ENCODE results near the gene SCUBE1. TPM values are rescaled to one million over a fixed set of nuclear protein-coding genes. Genes with fewer than 3 reads are reported as not detected.

The SCUBE1 gene
- total and polyA plus RNA-seq, 2 experiments from 2014 or later = 0.81 to 3.2 TPM

- TF ChIP-seq, protein P1, sequence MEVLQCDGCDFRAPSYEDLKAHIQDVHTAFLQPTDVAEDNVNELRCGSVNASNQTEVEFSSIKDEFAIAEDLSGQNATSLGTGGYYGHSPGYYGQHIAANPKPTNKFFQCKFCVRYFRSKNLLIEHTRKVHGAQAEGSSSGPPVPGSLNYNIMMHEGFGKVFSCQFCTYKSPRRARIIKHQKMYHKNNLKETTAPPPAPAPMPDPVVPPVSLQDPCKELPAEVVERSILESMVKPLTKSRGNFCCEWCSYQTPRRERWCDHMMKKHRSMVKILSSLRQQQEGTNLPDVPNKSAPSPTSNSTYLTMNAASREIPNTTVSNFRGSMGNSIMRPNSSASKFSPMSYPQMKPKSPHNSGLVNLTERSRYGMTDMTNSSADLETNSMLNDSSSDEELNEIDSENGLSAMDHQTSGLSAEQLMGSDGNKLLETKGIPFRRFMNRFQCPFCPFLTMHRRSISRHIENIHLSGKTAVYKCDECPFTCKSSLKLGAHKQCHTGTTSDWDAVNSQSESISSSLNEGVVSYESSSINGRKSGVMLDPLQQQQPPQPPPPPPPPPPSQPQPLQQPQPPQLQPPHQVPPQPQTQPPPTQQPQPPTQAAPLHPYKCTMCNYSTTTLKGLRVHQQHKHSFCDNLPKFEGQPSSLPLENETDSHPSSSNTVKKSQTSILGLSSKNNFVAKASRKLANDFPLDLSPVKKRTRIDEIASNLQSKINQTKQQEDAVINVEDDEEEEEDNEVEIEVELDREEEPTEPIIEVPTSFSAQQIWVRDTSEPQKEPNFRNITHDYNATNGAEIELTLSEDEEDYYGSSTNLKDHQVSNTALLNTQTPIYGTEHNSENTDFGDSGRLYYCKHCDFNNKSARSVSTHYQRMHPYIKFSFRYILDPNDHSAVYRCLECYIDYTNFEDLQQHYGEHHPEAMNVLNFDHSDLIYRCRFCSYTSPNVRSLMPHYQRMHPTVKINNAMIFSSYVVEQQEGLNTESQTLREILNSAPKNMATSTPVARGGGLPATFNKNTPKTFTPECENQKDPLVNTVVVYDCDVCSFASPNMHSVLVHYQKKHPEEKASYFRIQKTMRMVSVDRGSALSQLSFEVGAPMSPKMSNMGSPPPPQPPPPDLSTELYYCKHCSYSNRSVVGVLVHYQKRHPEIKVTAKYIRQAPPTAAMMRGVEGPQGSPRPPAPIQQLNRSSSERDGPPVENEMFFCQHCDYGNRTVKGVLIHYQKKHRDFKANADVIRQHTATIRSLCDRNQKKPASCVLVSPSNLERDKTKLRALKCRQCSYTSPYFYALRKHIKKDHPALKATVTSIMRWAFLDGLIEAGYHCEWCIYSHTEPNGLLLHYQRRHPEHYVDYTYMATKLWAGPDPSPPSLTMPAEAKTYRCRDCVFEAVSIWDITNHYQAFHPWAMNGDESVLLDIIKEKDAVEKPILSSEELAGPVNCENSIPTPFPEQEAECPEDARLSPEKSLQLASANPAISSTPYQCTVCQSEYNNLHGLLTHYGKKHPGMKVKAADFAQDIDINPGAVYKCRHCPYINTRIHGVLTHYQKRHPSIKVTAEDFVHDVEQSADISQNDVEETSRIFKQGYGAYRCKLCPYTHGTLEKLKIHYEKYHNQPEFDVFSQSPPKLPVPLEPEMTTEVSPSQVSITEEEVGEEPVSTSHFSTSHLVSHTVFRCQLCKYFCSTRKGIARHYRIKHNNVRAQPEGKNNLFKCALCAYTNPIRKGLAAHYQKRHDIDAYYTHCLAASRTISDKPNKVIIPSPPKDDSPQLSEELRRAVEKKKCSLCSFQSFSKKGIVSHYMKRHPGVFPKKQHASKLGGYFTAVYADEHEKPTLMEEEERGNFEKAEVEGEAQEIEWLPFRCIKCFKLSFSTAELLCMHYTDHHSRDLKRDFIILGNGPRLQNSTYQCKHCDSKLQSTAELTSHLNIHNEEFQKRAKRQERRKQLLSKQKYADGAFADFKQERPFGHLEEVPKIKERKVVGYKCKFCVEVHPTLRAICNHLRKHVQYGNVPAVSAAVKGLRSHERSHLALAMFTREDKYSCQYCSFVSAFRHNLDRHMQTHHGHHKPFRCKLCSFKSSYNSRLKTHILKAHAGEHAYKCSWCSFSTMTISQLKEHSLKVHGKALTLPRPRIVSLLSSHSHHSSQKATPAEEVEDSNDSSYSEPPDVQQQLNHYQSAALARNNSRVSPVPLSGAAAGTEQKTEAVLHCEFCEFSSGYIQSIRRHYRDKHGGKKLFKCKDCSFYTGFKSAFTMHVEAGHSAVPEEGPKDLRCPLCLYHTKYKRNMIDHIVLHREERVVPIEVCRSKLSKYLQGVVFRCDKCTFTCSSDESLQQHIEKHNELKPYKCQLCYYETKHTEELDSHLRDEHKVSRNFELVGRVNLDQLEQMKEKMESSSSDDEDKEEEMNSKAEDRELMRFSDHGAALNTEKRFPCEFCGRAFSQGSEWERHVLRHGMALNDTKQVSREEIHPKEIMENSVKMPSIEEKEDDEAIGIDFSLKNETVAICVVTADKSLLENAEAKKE (CRISPR knock-in tag; IDR thresholded peaks at IDR 0.05) = no peak
- TF ChIP-seq NANOG (IDR thresholded peaks at IDR 0.05; ENCODE audit: borderline replicate concordance) = no peak
- no peak for TF ChIP-seq ZNF331 (CRISPR knock-in tag; IDR thresholded peaks at IDR 0.05; ENCODE audit: low read depth)
These were observed 194.6 kb downstream of the SCUBE1 start (continued) for GRCh38 chr22:43148581-43148980.

DNA sequence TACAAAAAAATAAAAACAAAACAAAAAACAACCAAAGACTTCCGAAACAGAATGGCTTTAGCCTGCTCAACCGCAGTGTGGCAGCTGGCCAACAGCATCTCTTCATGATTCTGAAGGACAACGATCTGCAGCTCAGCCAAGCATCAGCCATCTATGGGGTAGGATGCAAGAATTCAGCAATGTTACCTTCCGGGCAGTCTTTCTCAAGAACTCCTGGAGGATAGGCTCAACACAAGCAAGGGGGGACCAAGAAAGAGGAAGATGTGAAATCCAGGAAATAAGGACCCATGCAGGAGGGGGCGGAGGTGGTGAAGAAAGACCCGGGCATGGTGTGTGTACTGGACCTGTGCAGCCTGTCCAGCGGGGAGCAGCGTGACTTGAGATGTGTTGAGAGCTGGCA lies 195.4 kb downstream of the SCUBE1 start:
- Histone ChIP-seq H3K79me2 (replicated peaks; ENCODE audit: insufficient read depth) (no peaks in the 10 kb centered on the region), H3K27ac (ENCODE audit: low read depth) (no peak overlapping the region), H3K27me3 (ENCODE audit: insufficient read depth) (peaks cover 17% of the 10 kb centered on the region), H4K20me1 (replicated peaks; ENCODE audit: insufficient read depth) (no peaks in the 10 kb centered on the region), H3K36me3 (ENCODE audit: insufficient read depth) (no peaks in the 10 kb centered on the region), H3K4me3 (no peak overlapping the region), H3K4me1 (ENCODE audit: insufficient read depth) (no peaks in the 10 kb centered on the region; the same call in 1 of the 2 replicates), H3K4me2 (no peak overlapping the region), H3F3A (replicated peaks; ENCODE audit: low read depth) (no peaks in the 10 kb centered on the region; the same call in 1 of the 2 replicates), H3K9me2 (ENCODE audit: insufficient read depth) (no peaks in the 10 kb centered on the region), H2AFZ (no peak overlapping the region)
- Mint-ChIP-seq H3K4me1 (peaks cover 6% of the 10 kb centered on the region), H3K27me3 (ENCODE audit: insufficient read depth, low read depth, poor library complexity) (peaks cover 18% of the 10 kb centered on the region), H3K4me3 (no peak overlapping the region), H3K9me3 (no peaks in the 10 kb centered on the region), H3K27ac (no peak overlapping the region), H3K36me3 (ENCODE audit: low read depth) (no peaks in the 10 kb centered on the region)
- ATAC-seq = no peak
- no peak for DNase-seq (ENCODE audit: low spot score)
- TF ChIP-seq STAT1 (IDR thresholded peaks at IDR 0.05; ENCODE audit: unreplicated experiment) (no peak), REST (IDR thresholded peaks at IDR 0.05; ENCODE audit: unreplicated experiment) (no peak), EZH2 (IDR thresholded peaks at IDR 0.05; ENCODE audit: low read depth, unreplicated experiment) (no peak), NANOG (IDR thresholded peaks at IDR 0.05; ENCODE audit: borderline replicate concordance) (no peak), EZH2phosphoT487 (IDR thresholded peaks at IDR 0.05; ENCODE audit: unreplicated experiment) (no peak), POLR2AphosphoS5 (IDR thresholded peaks at IDR 0.05; ENCODE audit: low read depth) (no peak), JUNB (IDR thresholded peaks at IDR 0.05; ENCODE audit: unreplicated experiment) (no peak), ZNF114 (CRISPR knock-in tag; IDR thresholded peaks at IDR 0.05) (no peak), ETS1 (IDR thresholded peaks at IDR 0.05) (no peak)
- TF ChIP-seq, protein P2, sequence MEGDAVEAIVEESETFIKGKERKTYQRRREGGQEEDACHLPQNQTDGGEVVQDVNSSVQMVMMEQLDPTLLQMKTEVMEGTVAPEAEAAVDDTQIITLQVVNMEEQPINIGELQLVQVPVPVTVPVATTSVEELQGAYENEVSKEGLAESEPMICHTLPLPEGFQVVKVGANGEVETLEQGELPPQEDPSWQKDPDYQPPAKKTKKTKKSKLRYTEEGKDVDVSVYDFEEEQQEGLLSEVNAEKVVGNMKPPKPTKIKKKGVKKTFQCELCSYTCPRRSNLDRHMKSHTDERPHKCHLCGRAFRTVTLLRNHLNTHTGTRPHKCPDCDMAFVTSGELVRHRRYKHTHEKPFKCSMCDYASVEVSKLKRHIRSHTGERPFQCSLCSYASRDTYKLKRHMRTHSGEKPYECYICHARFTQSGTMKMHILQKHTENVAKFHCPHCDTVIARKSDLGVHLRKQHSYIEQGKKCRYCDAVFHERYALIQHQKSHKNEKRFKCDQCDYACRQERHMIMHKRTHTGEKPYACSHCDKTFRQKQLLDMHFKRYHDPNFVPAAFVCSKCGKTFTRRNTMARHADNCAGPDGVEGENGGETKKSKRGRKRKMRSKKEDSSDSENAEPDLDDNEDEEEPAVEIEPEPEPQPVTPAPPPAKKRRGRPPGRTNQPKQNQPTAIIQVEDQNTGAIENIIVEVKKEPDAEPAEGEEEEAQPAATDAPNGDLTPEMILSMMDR (conservative IDR thresholded peaks at IDR 0.05; ENCODE audit: low read depth in 2 of 2) = no peak
